ENCODE measurements around the gene MYOM1.

- no peak for TF ChIP-seq CTCF (IDR thresholded peaks at IDR 0.05)
- TF ChIP-seq POLR2A (IDR thresholded peaks at IDR 0.05): no peak
Measured at GRCh38 chr18:3052411-3052758, 167.4 kb downstream of the MYOM1 start.
